PFSK-1 (cell line): ENCODE measurements around the gene LIPM.

ENCODE experiments used
- FOXP2 ChIP-seq: optimal IDR thresholded peaks from 2 replicates; pipeline ENCODE3; 2011; ENCODE audit warnings: borderline replicate concordance, control low read depth, inconsistent platforms; ENCODE audit not compliant: insufficient read depth; ENCODE audit errors: extremely low read length, extremely low read depth
- POLR2AphosphoS5 ChIP-seq: IDR thresholded peaks from 2 replicates; pipeline ENCODE4 v1.6.1; 2012; ENCODE audit warnings: low read depth, mild to moderate bottlenecking, control low read depth, low read length, moderate library complexity
- TAF1 ChIP-seq: IDR thresholded peaks from 2 replicates; pipeline ENCODE4 v1.6.1; 2012; ENCODE audit warnings: low read length, control low read depth, borderline replicate concordance; ENCODE audit not compliant: insufficient read depth
- TF ChIP-seq, protein P1 (sequence below), 2 experiments: IDR thresholded peaks; 2 replicates each; pipeline versions ENCODE4 v1.6.1 to v1.8.0; 2011 to 2012; ENCODE audit warnings: low read depth in 2 of 2, low read length in 2 of 2, control low read depth in 1 of 2, inconsistent platforms in 1 of 2, mild to moderate bottlenecking in 1 of 2, moderate library complexity in 1 of 2; ENCODE audit not compliant: insufficient read depth in 1 of 2

DNA sequence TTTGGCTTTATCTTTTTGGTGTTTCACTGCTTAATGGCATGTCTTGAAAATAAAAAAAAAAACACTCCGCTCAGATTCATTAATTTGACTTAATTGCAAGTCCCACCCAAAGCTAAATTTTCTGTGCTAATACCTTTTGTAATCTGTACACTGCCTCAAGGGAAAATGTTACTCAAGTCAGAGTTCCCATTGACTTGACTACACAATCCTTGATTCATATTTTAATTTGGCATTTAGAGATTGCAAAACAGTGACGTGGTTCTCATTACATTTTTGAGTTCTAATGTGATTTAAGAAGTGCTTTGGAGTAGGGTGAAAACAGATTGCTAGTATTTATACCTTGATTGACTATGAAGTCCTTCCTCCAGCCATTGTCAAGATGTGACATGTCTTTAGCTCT lies 21.3 kb upstream of the LIPM start:
- TF ChIP-seq POLR2AphosphoS5: no peak
- TF ChIP-seq, protein P1, sequence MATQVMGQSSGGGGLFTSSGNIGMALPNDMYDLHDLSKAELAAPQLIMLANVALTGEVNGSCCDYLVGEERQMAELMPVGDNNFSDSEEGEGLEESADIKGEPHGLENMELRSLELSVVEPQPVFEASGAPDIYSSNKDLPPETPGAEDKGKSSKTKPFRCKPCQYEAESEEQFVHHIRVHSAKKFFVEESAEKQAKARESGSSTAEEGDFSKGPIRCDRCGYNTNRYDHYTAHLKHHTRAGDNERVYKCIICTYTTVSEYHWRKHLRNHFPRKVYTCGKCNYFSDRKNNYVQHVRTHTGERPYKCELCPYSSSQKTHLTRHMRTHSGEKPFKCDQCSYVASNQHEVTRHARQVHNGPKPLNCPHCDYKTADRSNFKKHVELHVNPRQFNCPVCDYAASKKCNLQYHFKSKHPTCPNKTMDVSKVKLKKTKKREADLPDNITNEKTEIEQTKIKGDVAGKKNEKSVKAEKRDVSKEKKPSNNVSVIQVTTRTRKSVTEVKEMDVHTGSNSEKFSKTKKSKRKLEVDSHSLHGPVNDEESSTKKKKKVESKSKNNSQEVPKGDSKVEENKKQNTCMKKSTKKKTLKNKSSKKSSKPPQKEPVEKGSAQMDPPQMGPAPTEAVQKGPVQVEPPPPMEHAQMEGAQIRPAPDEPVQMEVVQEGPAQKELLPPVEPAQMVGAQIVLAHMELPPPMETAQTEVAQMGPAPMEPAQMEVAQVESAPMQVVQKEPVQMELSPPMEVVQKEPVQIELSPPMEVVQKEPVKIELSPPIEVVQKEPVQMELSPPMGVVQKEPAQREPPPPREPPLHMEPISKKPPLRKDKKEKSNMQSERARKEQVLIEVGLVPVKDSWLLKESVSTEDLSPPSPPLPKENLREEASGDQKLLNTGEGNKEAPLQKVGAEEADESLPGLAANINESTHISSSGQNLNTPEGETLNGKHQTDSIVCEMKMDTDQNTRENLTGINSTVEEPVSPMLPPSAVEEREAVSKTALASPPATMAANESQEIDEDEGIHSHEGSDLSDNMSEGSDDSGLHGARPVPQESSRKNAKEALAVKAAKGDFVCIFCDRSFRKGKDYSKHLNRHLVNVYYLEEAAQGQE (IDR thresholded peaks at IDR 0.05; ENCODE audit: insufficient read depth in 1 of 2, low read depth in 2 of 2, low read length in 2 of 2): no peak
- no peak for TF ChIP-seq TAF1
- TF ChIP-seq FOXP2: no peak
